OCI-LY7 (cell line): Measurements from ENCODE around the gene CYP26A1. TPM values are rescaled to one million over a fixed set of nuclear protein-coding genes. Genes with fewer than 3 reads are reported as not detected.

Source experiments
- BruUV-seq: library from RNA; stranded (reverse); fragments of 400-500 nt; replicated peaks from 2 replicates; lab custom pipeline; 2021; lab: Mats Ljungman, UMichigan
- CTCF ChIA-PET: fragments of 300-600 bp; sonication (Branson Sonifier 250); formaldehyde crosslinking; loops from one replicate; lab custom pipeline; 2022; ENCODE audit warnings: antibody characterized with exemption; ENCODE audit not compliant: unreplicated experiment; lab: Charles Lee
- POLR2A ChIA-PET: fragments of 300-600 bp; sonication (Branson Sonifier 250); formaldehyde crosslinking; loops from one replicate; lab custom pipeline; 2022; ENCODE audit warnings: antibody characterized with exemption; lab: Charles Lee
- DNase-seq: peaks from one replicate; pipeline ENCODE4 v3.0.0-alpha.2; 2015; ENCODE audit warnings: low spot score
- H2AFZ ChIP-seq: fragments of 200-600 bp; sonication (generic), shearing (Covaris generic); 2 replicates; pipeline ENCODE4 v1.6.1; 2014; ENCODE audit warnings: mild to moderate bottlenecking, antibody characterized with exemption, low read length, moderate library complexity
- H3K27ac ChIP-seq: fragments of 200-600 bp; sonication (generic); 2 replicates; pipeline ENCODE4 v1.5.1; 2014; ENCODE audit warnings: mixed run types, low read depth, mild to moderate bottlenecking, moderate library complexity, low read length, inconsistent platforms; ENCODE audit not compliant: poor library complexity, severe bottlenecking
- H3K36me3 ChIP-seq: fragments of 200-600 bp; sonication (generic); 2 replicates; pipeline ENCODE4 v1.6.1; 2014; ENCODE audit warnings: mild to moderate bottlenecking, antibody characterized with exemption, low read length, moderate library complexity, mixed read lengths; ENCODE audit not compliant: insufficient read depth
- H3K4me1 ChIP-seq: fragments of 200-600 bp; sonication (generic); 2 replicates; pipeline ENCODE4 v1.5.1; 2014; ENCODE audit warnings: mild to moderate bottlenecking, low read length; ENCODE audit not compliant: insufficient read depth, poor library complexity, severe bottlenecking
- H3K4me2 ChIP-seq: fragments of 200-600 bp; sonication (generic); 2 replicates; pipeline ENCODE4 v1.6.1; 2014; ENCODE audit warnings: mild to moderate bottlenecking, low read length
- H3K4me3 ChIP-seq: fragments of 200-600 bp; sonication (generic); 2 replicates; pipeline ENCODE4 v1.5.1; 2014; ENCODE audit warnings: mild to moderate bottlenecking, low read depth, low read length; ENCODE audit not compliant: poor library complexity, severe bottlenecking
- H3K79me2 ChIP-seq: fragments of 200-600 bp; sonication (generic); 2 replicates; pipeline ENCODE4 v1.6.1; 2016; ENCODE audit warnings: low read depth, mild to moderate bottlenecking, low read length, moderate library complexity, mixed read lengths; ENCODE audit not compliant: insufficient read depth
- H3K9me2 ChIP-seq: fragments of 200-600 bp; sonication (generic); 2 replicates; pipeline ENCODE4 v1.6.1; 2016; ENCODE audit warnings: mild to moderate bottlenecking, low read length, mixed read lengths; ENCODE audit not compliant: insufficient read depth
- H3K9me3 ChIP-seq: fragments of 200-600 bp; sonication (generic); 2 replicates; pipeline ENCODE4 v1.6.1; 2014; ENCODE audit warnings: mild to moderate bottlenecking, mixed run types, low read length, mixed read lengths
- H4K20me1 ChIP-seq: fragments of 200-600 bp; sonication (generic); 2 replicates; pipeline ENCODE4 v1.6.1; 2014; ENCODE audit warnings: mild to moderate bottlenecking, antibody characterized with exemption, low read length, moderate library complexity, mixed read lengths; ENCODE audit not compliant: insufficient read depth
- CTCF ChIP-seq: fragments of 200-600 bp; sonication (generic); conservative IDR thresholded peaks from 2 replicates; pipeline ENCODE4 v1.5.1; 2014; ENCODE audit warnings: mild to moderate bottlenecking, antibody characterized with exemption, low read length, moderate library complexity, mixed read lengths
- EZH2phosphoT487 ChIP-seq: fragments of 200-600 bp; sonication (generic); IDR thresholded peaks from 2 replicates; pipeline ENCODE4 v1.6.1; 2018; ENCODE audit warnings: low read depth, borderline replicate concordance, mild to moderate bottlenecking, mixed run types, antibody characterized with exemption, low read length, moderate library complexity, mixed read lengths
- intact Hi-C: fragments of 100-400 bp; cut with micrococcal nuclease; formaldehyde crosslinking; loops from one replicate; pipeline ENCODE4 v1.10.0; 2022; ENCODE audit not compliant: unreplicated experiment
- total RNA-seq, 2 experiments: library from RNA; depleted of rRNA in 1 of 2; stranded (reverse); fragments of >200 nt in 1 of 2; shearing (Covaris generic) in 1 of 2; gene quantifications; 2 replicates each; pipeline ENCODE4 v1.2.3, GENCODE V29; 2014 to 2022

The CYP26A1 gene
- total RNA-seq, 2 experiments from 2014 or later = not detected

- Histone ChIP-seq H3K9me3 (no peaks in the 10 kb centered on the region), H3K4me2 (no peak overlapping the region), H3K27ac (no peak overlapping the region), H4K20me1 (no peaks in the 10 kb centered on the region), H3K4me1 (no peaks in the 10 kb centered on the region), H3K4me3 (no peak overlapping the region), H3K36me3 (no peaks in the 10 kb centered on the region), H3K79me2 (no peaks in the 10 kb centered on the region), H3K9me2 (no peaks in the 10 kb centered on the region), H2AFZ (no peak overlapping the region)
- TF ChIP-seq CTCF (no peak), EZH2phosphoT487 (no peak)
- ChIA-PET CTCF (no interaction called here), POLR2A (interaction anchor here (0.7 to 1.3 kb wide), 2 partner anchors 9 to 59 kb away, joined by 3 to 4 read pairs; no protein-coding TSS in a partner anchor)
- no peak for DNase-seq
- intact Hi-C loops = no loop called here
- no TSS peak for BruUV-seq
Observed at GRCh38 chr10:93095225-93095624, 21.5 kb downstream of the CYP26A1 start.

GRCh38 chr10:93096901-93097300 is 23.2 kb downstream of the CYP26A1 start:
- CTCF ChIA-PET = no interaction called here

More at GRCh38 chr10:93096901-93097300, 23.2 kb downstream of the CYP26A1 start:
- no peak for DNase-seq
- Histone ChIP-seq H3K9me3 (no peaks in the 10 kb centered on the region), H3K79me2 (no peaks in the 10 kb centered on the region), H4K20me1 (no peaks in the 10 kb centered on the region), H3K4me2 (no peak overlapping the region), H3K9me2 (no peaks in the 10 kb centered on the region), H3K4me3 (no peak overlapping the region), H3K36me3 (no peaks in the 10 kb centered on the region), H2AFZ (no peak overlapping the region), H3K4me1 (no peaks in the 10 kb centered on the region), H3K27ac (no peak overlapping the region)
- TF ChIP-seq EZH2phosphoT487 (no peak), CTCF (no peak)
- no TSS peak for BruUV-seq
- intact Hi-C loops = no loop called here
- POLR2A ChIA-PET = interaction anchor here (0.8 kb wide), 1 partner anchor 8 kb away, joined by 3 read pairs; no protein-coding TSS in a partner anchor
